K562 (cell line): ENCODE results near the gene UBTD1. TPM values are rescaled to one million over a fixed set of nuclear protein-coding genes. Genes with fewer than 3 reads are reported as not detected.
A peak's percentile ranks its signal among the peaks of the same experiment; 100 is the strongest.

Experiments
- ATAC-seq: fragments of 200-7000 bp; cut with Tn5 transposase; 3 replicates; pipeline ENCODE4 v1.9.1; 2020; ENCODE audit warnings: moderate library complexity
- BruUV-seq: library from RNA; stranded (reverse); fragments of 400-500 nt; replicated peaks from 2 replicates; lab custom pipeline; 2021; lab: Mats Ljungman, UMichigan
- CTCF ChIA-PET: fragments of 300-600 bp; formaldehyde crosslinking; extraction: SDS; loops from one replicate; lab custom pipeline; 2021; ENCODE audit warnings: low intra/inter-chr PET ratio; lab: Yijun Ruan, JAX
- POLR2A ChIA-PET: fragments of 300-600, 350-650 bp; sonication (Branson Sonifier 250); formaldehyde crosslinking; extraction: SDS; loops from one replicate; lab custom pipeline; 2021; ENCODE audit warnings: antibody characterized with exemption, inconsistent platforms; lab: Yijun Ruan, JAX
- DNase-seq, 4 experiments: peaks; one replicate each; pipeline versions ENCODE4 v3.0.0 to v3.0.0-alpha.2; 2011 to 2018; ENCODE audit warnings: low spot score in 3 of 4, mixed read lengths in 3 of 4; ENCODE audit errors: extremely low read depth in 1 of 4
- FAIRE-seq: peaks from 2 replicates; lab custom pipeline; 2011; peaks lifted over from hg19 to GRCh38; lab: Jason Lieb, UNC
- H2AFZ ChIP-seq: 2 replicates; pipeline ENCODE4 v1.6.0; 2011; ENCODE audit warnings: low read depth, low read length, control low read depth, inconsistent platforms
- H3K27ac ChIP-seq: fragments of 200-600 bp; 3 replicates; pipeline ENCODE4 v1.8.0; 2011; ENCODE audit warnings: low read depth, mild to moderate bottlenecking, control low read depth, inconsistent platforms, low read length, moderate library complexity, mixed read lengths; ENCODE audit errors: extremely low read depth
- H3K27me3 ChIP-seq, 2 experiments: fragments of 300-600 bp in 1 of 2; 2 replicates in 1 of 2; 3 replicates in 1 of 2; pipeline versions ENCODE4 v1.6.0 to v1.8.0; 2011; ENCODE audit warnings: inconsistent platforms in 2 of 2, low read length in 2 of 2, mild to moderate bottlenecking in 1 of 2, mixed read lengths in 1 of 2, moderate library complexity in 1 of 2; ENCODE audit not compliant: control insufficient read depth in 2 of 2, insufficient read depth in 2 of 2
- H3K36me3 ChIP-seq: fragments of 300-600 bp; 3 replicates; pipeline ENCODE4 v1.8.0; 2011; ENCODE audit warnings: mild to moderate bottlenecking, low read length, inconsistent platforms; ENCODE audit not compliant: control insufficient read depth, insufficient read depth
- H3K4me1 ChIP-seq, 2 experiments: fragments of 200-600 bp in 1 of 2; replicated peaks in 1 of 2; 2 replicates in 1 of 2; 3 replicates in 1 of 2; pipeline versions ENCODE4 v1.5.1 to v1.8.0; 2011; ENCODE audit warnings: inconsistent platforms in 2 of 2, low read length in 2 of 2, mild to moderate bottlenecking in 1 of 2, mixed read lengths in 1 of 2, moderate library complexity in 1 of 2; ENCODE audit not compliant: control insufficient read depth in 2 of 2, insufficient read depth in 2 of 2
- H3K4me2 ChIP-seq: 2 replicates; pipeline ENCODE4 v1.6.1; 2011; ENCODE audit warnings: low read length, control low read depth, inconsistent platforms, mixed read lengths; ENCODE audit not compliant: insufficient read depth
- H3K4me3 ChIP-seq: fragments of 200-600 bp; sonication (generic), shearing (Covaris generic); 2 replicates; pipeline ENCODE4 v1.5.1; 2016; ENCODE audit warnings: control low read depth, inconsistent platforms
- H3K79me2 ChIP-seq: fragments of 200-600 bp; 3 replicates; pipeline ENCODE4 v1.8.0; 2011; ENCODE audit warnings: low read length, inconsistent platforms; ENCODE audit not compliant: control insufficient read depth, insufficient read depth
- H3K9ac ChIP-seq, 2 experiments: 2 replicates each; pipeline versions ENCODE4 v1.6.0 to v1.6.1; 2011; ENCODE audit warnings: low read depth in 2 of 2, low read length in 2 of 2, control low read depth in 1 of 2, inconsistent platforms in 1 of 2, mild to moderate bottlenecking in 1 of 2, mixed read lengths in 1 of 2; ENCODE audit not compliant: insufficient read depth in 1 of 2
- H3K9me1 ChIP-seq: one replicate; pipeline ENCODE4 v1.6.0; 2011; ENCODE audit warnings: inconsistent platforms, mild to moderate bottlenecking, low read length, moderate library complexity; ENCODE audit not compliant: control insufficient read depth, insufficient read depth
- H3K9me3 ChIP-seq: replicated peaks from 2 replicates; pipeline ENCODE4 v1.5.1; 2011; ENCODE audit warnings: low read depth, low read length, inconsistent platforms; ENCODE audit not compliant: control insufficient read depth, insufficient read depth
- H4K20me1 ChIP-seq: replicated peaks from 2 replicates; pipeline ENCODE4 v1.6.1; 2011; ENCODE audit warnings: low read length, inconsistent platforms, mixed read lengths; ENCODE audit not compliant: control insufficient read depth, insufficient read depth
- ARID1B ChIP-seq: fragments of 450-650 bp; IDR thresholded peaks from 2 replicates; pipeline ENCODE4 v1.6.1; 2016; ENCODE audit warnings: antibody characterized with exemption, mild to moderate bottlenecking, inconsistent platforms
- CREB1 ChIP-seq, 2 experiments: sonication (generic) in 1 of 2; formaldehyde crosslinking in 1 of 2; IDR thresholded peaks; 2 replicates each; pipeline versions ENCODE4 v1.6.1 to v1.8.0; 2012 to 2022; ENCODE audit warnings: inconsistent platforms in 1 of 2, mild to moderate bottlenecking in 1 of 2, missing genetic modification reagents in 1 of 2, moderate library complexity in 1 of 2
- EWSR1 ChIP-seq: fragments of 450-650 bp; IDR thresholded peaks from 2 replicates; pipeline ENCODE4 v1.6.1; 2018; ENCODE audit warnings: borderline replicate concordance, mild to moderate bottlenecking, low read depth, moderate library complexity; ENCODE audit not compliant: partially characterized antibody
- ILK ChIP-seq: fragments of 450-650 bp; IDR thresholded peaks from 2 replicates; pipeline ENCODE4 v1.6.1; 2016; ENCODE audit warnings: missing genetic modification characterization, low read depth, mild to moderate bottlenecking, missing compliant biosample characterization, moderate library complexity, borderline replicate concordance
- MCM5 ChIP-seq: fragments of 450-650 bp; IDR thresholded peaks from 2 replicates; pipeline ENCODE4 v1.6.1; 2016; ENCODE audit warnings: low read depth
- PHB ChIP-seq: fragments of 250-450 bp; sonication (Bioruptor Pico); IDR thresholded peaks from 2 replicates; pipeline ENCODE4 v1.5.0; 2021
- TRIM24 ChIP-seq, 2 experiments: fragments of 450-650 bp; IDR thresholded peaks; 2 replicates each; pipeline ENCODE4 v1.6.1; 2016
- YBX1 ChIP-seq: fragments of 450-650 bp; IDR thresholded peaks from 2 replicates; pipeline ENCODE4 v1.7.1; 2016; ENCODE audit warnings: mild to moderate bottlenecking
- ZC3H4 ChIP-seq: sonication (generic); formaldehyde crosslinking; IDR thresholded peaks from 2 replicates; pipeline ENCODE4 v1.9.0; 2021; ENCODE audit warnings: missing genetic modification reagents, borderline replicate concordance
- ZNF57 ChIP-seq: fragments of 450-650 bp; formaldehyde crosslinking; IDR thresholded peaks from 2 replicates; pipeline ENCODE4 v1.4.0; 2020; ENCODE audit warnings: mild to moderate bottlenecking, moderate library complexity
- ZNF699 ChIP-seq: fragments of 250-450 bp; sonication (Bioruptor Pico); IDR thresholded peaks from 2 replicates; pipeline ENCODE4 v1.8.0; 2021; ENCODE audit warnings: mild to moderate bottlenecking, moderate library complexity; ENCODE audit not compliant: insufficient replicate concordance
- WGBS: fragments of 100-300 bp; shearing (Covaris generic); methylation state at CpG from one replicate; pipeline ENCODE4 v1.1.6; 2016; ENCODE audit warnings: low coverage, mixed read lengths; ENCODE audit not compliant: insufficient coverage; ENCODE audit errors: missing lambda C conversion rate; 5-methylcytosine and 5-hydroxymethylcytosine counted together
- in situ Hi-C: fragments of 300-500 bp; cut with MboI; formaldehyde crosslinking; loops from 4 replicates; pipeline ENCODE4 v1.15.0; 2018; ENCODE audit warnings: inconsistent platforms, mixed read lengths
- intact Hi-C: fragments of 100-400 bp; cut with micrococcal nuclease; formaldehyde crosslinking; loops from 2 replicates; pipeline ENCODE4 v1.14.2; 2022
- polyA plus RNA-seq, 8 experiments: library from polyadenylated mRNA; depleted of rRNA in 4 of 8; stranded (reverse) in 5 of 8; unstranded in 3 of 8; fragments of >200 nt; fragmentation: Nextera tagmentation in 2 of 8; fragmentation: Illumina TruSeq in 1 of 8; extraction: Ambion mirVana in 2 of 8; extraction: Trizol in 1 of 8; gene quantifications; 2 replicates each; pipeline versions ENCODE4 v1.2.1 to v1.2.3, GENCODE V29; 2011 to 2014; ENCODE audit warnings: inconsistent platforms in 1 of 8, missing spikeins in 1 of 8
- total RNA-seq, 7 experiments: library from RNA; depleted of rRNA in 6 of 7; stranded (reverse); fragments of >200 nt in 6 of 7; fragmentation: Illumina TruSeq in 2 of 7; extraction: Trizol in 2 of 7; gene quantifications; 2 replicates each; pipeline versions ENCODE4 v1.2.1 to v1.2.3, GENCODE V29; 2011 to 2021; ENCODE audit warnings: low replicate concordance in 1 of 7

Gene UBTD1
- total and polyA plus RNA-seq, 9 of the 15 experiments (the other 6 are each of a cell fraction or from before 2014, with no cell fraction given), result 0.08 to 1.6 (median 0.81) TPM; not detected in 1

- Histone ChIP-seq H3K9me3 (no peaks in the 10 kb centered on the region), H3K9ac (peak overlapping the region in 1 of 2 experiments; percentile 94; a peak in 3 of 4 replicates), H3K27ac (no peak overlapping the region), H3K27me3 (peaks cover 6 to 26% of the 10 kb centered on the region in 2 experiments; a peak in 3 of 5 replicates), H3K4me1 (peaks cover 5 to 30% of the 10 kb centered on the region in 2 experiments; a peak in 3 of 5 replicates), H3K79me2 (peaks cover 35% of the 10 kb centered on the region), H3K36me3 (peaks cover 8% of the 10 kb centered on the region; the same call in 1 of the 3 replicates), H2AFZ (peak overlapping the region; percentile 94), H3K4me2 (peak overlapping the region; percentile 91), H4K20me1 (peaks cover 11% of the 10 kb centered on the region; the same call in 1 of the 2 replicates), H3K9me1 (no peaks in the 10 kb centered on the region), H3K4me3 (peak overlapping the region; percentile 97)
- peak in 1 of 4 experiments; percentile 24 for DNase-seq
- BruUV-seq, result no TSS peak
- WGBS, result 15% methylated on average over 37 of the region's 41 CpGs
- ATAC-seq, result no peak
- CTCF ChIA-PET, result interaction anchor here (0.6 kb wide), 1 partner anchor 53 kb away, joined by 6 read pairs; no protein-coding TSS in a partner anchor
- POLR2A ChIA-PET, result interaction anchor here (0.5 to 1.4 kb wide), 3 partner anchors 11 to 73 kb away, joined by 3 to 4 read pairs (median 3); no protein-coding TSS in a partner anchor
- intact Hi-C loops (no loop called here), in situ Hi-C loops (no loop called here)
- FAIRE-seq, result no peak
- TF ChIP-seq ILK, result no peak
- TF ChIP-seq ZNF699, result no peak
- no peak for TF ChIP-seq ZNF57 (CRISPR knock-in tag)
- no peak for TF ChIP-seq YBX1
- no peak for TF ChIP-seq PHB (CRISPR knock-in tag)
- TF ChIP-seq TRIM24 (IDR thresholded peaks at IDR 0.05), result no peak
- TF ChIP-seq ARID1B, result no peak
- no peak for TF ChIP-seq ZC3H4 (CRISPR knock-in tag)
- no peak for TF ChIP-seq EWSR1
- no peak for TF ChIP-seq MCM5
- TF ChIP-seq CREB1 (IDR thresholded peaks at IDR 0.05), result no peak
- no peak for TF ChIP-seq CREB1 (CRISPR knock-in tag; IDR thresholded peaks at IDR 0.05)
These were observed 1.0 kb downstream of the UBTD1 start for GRCh38 chr10:97499561-97500296.
